H9 (cell line): Measurements from ENCODE around the gene PRR13. TPM values are rescaled to one million over a fixed set of nuclear protein-coding genes. Genes with fewer than 3 reads are reported as not detected.
"Not testable (repeated sequence)": the region's sequence is repeated elsewhere in the genome, so short reads cannot be mapped to it uniquely, and the experiment has no call there.

Experiments used
- DNase-seq: peaks from one replicate; pipeline ENCODE4 v3.0.0-alpha.2; 2017
- H2AFZ ChIP-seq: one replicate; pipeline ENCODE4 v1.6.1; 2013; ENCODE audit warnings: mild to moderate bottlenecking, low read length, control low read depth, moderate library complexity
- H2AK5ac ChIP-seq: 2 replicates; pipeline ENCODE4 v1.6.1; 2013; ENCODE audit warnings: low read length, control low read depth, mixed read lengths; ENCODE audit not compliant: insufficient read length
- H2BK120ac ChIP-seq: one replicate; pipeline ENCODE4 v1.6.1; 2013; ENCODE audit warnings: low read depth, mild to moderate bottlenecking, low read length, control low read depth, inconsistent platforms; ENCODE audit not compliant: poor library complexity, severe bottlenecking
- H2BK12ac ChIP-seq: 2 replicates; pipeline ENCODE4 v1.6.1; 2013; ENCODE audit warnings: low read length, control low read depth, mixed read lengths, low read depth; ENCODE audit not compliant: insufficient read length
- H2BK15ac ChIP-seq: 2 replicates; pipeline ENCODE4 v1.6.1; 2013; ENCODE audit warnings: low read depth, low read length, control low read depth
- H2BK20ac ChIP-seq: one replicate; pipeline ENCODE4 v1.6.1; 2013; ENCODE audit warnings: low read depth, mild to moderate bottlenecking, low read length, control low read depth, inconsistent platforms; ENCODE audit not compliant: poor library complexity, severe bottlenecking
- H2BK5ac ChIP-seq: 2 replicates; pipeline ENCODE4 v1.6.1; 2013; ENCODE audit warnings: low read length, control low read depth, mixed read lengths; ENCODE audit not compliant: insufficient read length
- H3K14ac ChIP-seq: 2 replicates; pipeline ENCODE4 v1.6.1; 2013; ENCODE audit warnings: low read length, control low read depth; ENCODE audit not compliant: insufficient read depth
- H3K18ac ChIP-seq: 2 replicates; pipeline ENCODE4 v1.6.1; 2013; ENCODE audit warnings: low read depth, mild to moderate bottlenecking, mixed read lengths, low read length, control low read depth; ENCODE audit not compliant: insufficient read length
- H3K23ac ChIP-seq: 2 replicates; pipeline ENCODE4 v1.6.1; 2013; ENCODE audit warnings: low read length, control low read depth, mixed read lengths, low read depth; ENCODE audit not compliant: insufficient read length
- H3K23me2 ChIP-seq: 2 replicates; pipeline ENCODE4 v1.6.1; 2013; ENCODE audit warnings: low read depth, mild to moderate bottlenecking, mixed read lengths, low read length, control low read depth; ENCODE audit not compliant: insufficient read length, poor library complexity, severe bottlenecking
- H3K27ac ChIP-seq: 2 replicates; pipeline ENCODE4 v1.5.1; 2013; ENCODE audit warnings: low read length, control low read depth, mixed read lengths, low read depth; ENCODE audit not compliant: insufficient read length
- H3K27me3 ChIP-seq: 2 replicates; pipeline ENCODE4 v1.6.1; 2013; ENCODE audit warnings: low read length, control low read depth, inconsistent platforms; ENCODE audit not compliant: insufficient read depth
- H3K4ac ChIP-seq: 2 replicates; pipeline ENCODE4 v1.6.1; 2013; ENCODE audit warnings: low read depth, mild to moderate bottlenecking, control low read depth, inconsistent platforms, low read length, moderate library complexity
- H3K4me1 ChIP-seq: 2 replicates; pipeline ENCODE4 v1.6.1; 2013; ENCODE audit warnings: low read length, control low read depth, inconsistent platforms; ENCODE audit not compliant: insufficient read depth
- H3K4me2 ChIP-seq: 2 replicates; pipeline ENCODE4 v1.6.1; 2013; ENCODE audit warnings: low read length, control low read depth, mixed read lengths; ENCODE audit not compliant: insufficient read length, insufficient read depth
- H3K56ac ChIP-seq: 2 replicates; pipeline ENCODE4 v1.6.1; 2013; ENCODE audit warnings: low read depth, mild to moderate bottlenecking, mixed read lengths, low read length, control low read depth; ENCODE audit not compliant: insufficient read length
- H3K79me1 ChIP-seq: 2 replicates; pipeline ENCODE4 v1.6.1; 2013; ENCODE audit warnings: low read depth, mild to moderate bottlenecking, moderate library complexity, low read length, control low read depth, inconsistent platforms; ENCODE audit not compliant: insufficient read depth, poor library complexity, severe bottlenecking
- H3K79me2 ChIP-seq: 2 replicates; pipeline ENCODE4 v1.6.1; 2013; ENCODE audit warnings: low read length, control low read depth, inconsistent platforms; ENCODE audit not compliant: insufficient read depth
- H3K9ac ChIP-seq: 2 replicates; pipeline ENCODE4 v1.6.1; 2013; ENCODE audit warnings: low read length, control low read depth, mixed read lengths; ENCODE audit not compliant: insufficient read length; ENCODE audit errors: extremely low read depth
- H3K9me3 ChIP-seq: one replicate; pipeline ENCODE4 v1.6.1; 2013; ENCODE audit warnings: low read depth, low read length, inconsistent platforms; ENCODE audit not compliant: control insufficient read depth
- H3T11ph ChIP-seq: one replicate; pipeline ENCODE4 v1.6.1; 2013; ENCODE audit warnings: mild to moderate bottlenecking, low read length, control low read depth, inconsistent platforms
- H4K20me1 ChIP-seq: one replicate; pipeline ENCODE4 v1.6.1; 2013; ENCODE audit not compliant: control insufficient read depth, insufficient read length, insufficient read depth
- H4K5ac ChIP-seq: 2 replicates; pipeline ENCODE4 v1.6.1; 2013; ENCODE audit warnings: low read depth, mild to moderate bottlenecking, mixed read lengths, low read length, control low read depth; ENCODE audit not compliant: insufficient read length
- H4K8ac ChIP-seq: replicated peaks from 2 replicates; pipeline ENCODE4 v1.6.1; 2013; ENCODE audit warnings: low read length, control low read depth, mixed read lengths, low read depth; ENCODE audit not compliant: insufficient read length
- H4K91ac ChIP-seq: 2 replicates; pipeline ENCODE4 v1.6.1; 2013; ENCODE audit warnings: low read depth, mild to moderate bottlenecking, moderate library complexity, mixed read lengths, low read length, control low read depth; ENCODE audit not compliant: insufficient read length
- H3K27ac Mint-ChIP-seq, 3 experiments: 2 replicates in 2 of 3; 3 replicates in 1 of 3; pipeline ENCODE4 v1.8.0; 2020 to 2021; ENCODE audit warnings: mixed read lengths in 3 of 3, mild to moderate bottlenecking in 1 of 3, moderate library complexity in 1 of 3
- H3K27me3 Mint-ChIP-seq: 2 replicates; pipeline ENCODE4 v1.8.0; 2021; ENCODE audit warnings: low read depth, mild to moderate bottlenecking, moderate library complexity, mixed read lengths
- H3K36me3 Mint-ChIP-seq, 3 experiments: 2 replicates in 2 of 3; 3 replicates in 1 of 3; pipeline ENCODE4 v1.8.0; 2020 to 2021; ENCODE audit warnings: low read depth in 3 of 3, mixed read lengths in 3 of 3; ENCODE audit not compliant: insufficient read depth in 1 of 3
- H3K4me1 Mint-ChIP-seq, 2 experiments: 2 replicates each; pipeline ENCODE4 v1.8.0; 2020; ENCODE audit warnings: mixed read lengths in 2 of 2
- H3K4me3 Mint-ChIP-seq, 2 experiments: 2 replicates in 1 of 2; 3 replicates in 1 of 2; pipeline ENCODE4 v1.8.0; 2020 to 2021; ENCODE audit warnings: mild to moderate bottlenecking in 2 of 2, mixed read lengths in 2 of 2, moderate library complexity in 1 of 2
- H3K9me3 Mint-ChIP-seq, 2 experiments: 2 replicates in 1 of 2; 3 replicates in 1 of 2; pipeline ENCODE4 v1.8.0; 2020; ENCODE audit warnings: mild to moderate bottlenecking in 2 of 2, mixed read lengths in 2 of 2, moderate library complexity in 1 of 2
- CTCF ChIP-seq: fragments of 200-600 bp; sonication (generic); conservative IDR thresholded peaks from 3 replicates; pipeline ENCODE4 v1.8.0; 2021; ENCODE audit warnings: antibody characterized with exemption, mild to moderate bottlenecking
- WGBS: extraction: QIAGEN DNeasy Blood & Tissue Kit; methylation state at CpG from one replicate; pipeline ENCODE4 v1.1.7; 2013; ENCODE audit warnings: missing lambda C conversion rate, low lambda C conversion rate, mixed read lengths; ENCODE audit not compliant: insufficient read length; ENCODE audit errors: extremely low coverage; 5-methylcytosine and 5-hydroxymethylcytosine counted together
- total RNA-seq: library from RNA; stranded (reverse); gene quantifications from 2 replicates; pipeline ENCODE4 v1.2.1, GENCODE V29; 2021

PRR13 gene
- total RNA-seq, 1 experiment from 2014 or later = 147 TPM

DNA sequence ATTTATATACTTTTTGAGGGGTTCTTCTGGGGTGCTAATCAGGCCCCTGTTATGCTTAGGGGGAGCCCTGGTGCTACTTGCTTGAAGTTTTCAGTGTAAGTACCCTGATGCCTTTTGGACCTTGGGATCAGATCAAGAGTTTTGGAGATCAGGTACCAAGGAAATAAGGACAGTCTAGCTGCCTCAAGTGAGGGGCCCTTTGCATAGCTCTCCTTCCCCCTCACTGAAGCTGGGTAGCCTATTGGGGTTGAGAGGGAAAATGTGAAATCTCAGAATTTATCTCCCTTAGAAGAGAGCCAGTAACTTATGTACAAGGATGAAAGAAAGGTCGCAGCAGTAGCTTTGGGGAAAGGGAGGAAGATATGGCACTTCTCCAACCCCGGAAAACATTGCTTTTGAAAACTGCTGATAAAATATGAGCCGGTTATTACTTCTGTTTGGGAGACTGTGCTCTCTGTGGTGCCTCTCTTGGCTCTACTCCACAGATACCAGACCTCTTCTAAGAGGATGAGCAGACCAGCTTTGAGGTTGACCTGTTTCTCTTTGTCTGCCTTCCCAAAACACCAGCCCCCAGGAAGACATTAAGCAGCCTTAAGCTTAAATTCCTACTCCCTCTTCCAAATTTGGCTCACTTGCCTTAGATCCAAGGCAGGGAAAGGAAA is 26.6 kb upstream of the PRR13 start:
- no peak overlapping the region for H3K4me2 ChIP-seq
- no peak overlapping the region for H2BK120ac ChIP-seq
- H2BK20ac ChIP-seq = no peak overlapping the region
- no peaks in the 10 kb centered on the region for H3K23me2 ChIP-seq
- no peaks in the 10 kb centered on the region for H3K9me3 ChIP-seq
- H3K14ac ChIP-seq = no peak overlapping the region
- peaks cover 20% of the 10 kb centered on the region in 2 experiments for H3K4me1 Mint-ChIP-seq
- no peak overlapping the region for H3K9ac ChIP-seq
- no peak overlapping the region for H3K18ac ChIP-seq
- no peaks in the 10 kb centered on the region; the same call in 1 of the 2 replicates for H3K4me1 ChIP-seq
- no peak overlapping the region for H2AK5ac ChIP-seq
- H3K9me3 Mint-ChIP-seq = no peaks in the 10 kb centered on the region
- H4K91ac ChIP-seq = no peak overlapping the region
- no peak for DNase-seq
- H2BK15ac ChIP-seq = no peak overlapping the region
- no peaks in the 10 kb centered on the region for H3K79me1 ChIP-seq
- no peak overlapping the region for H2BK5ac ChIP-seq
- peaks cover 9 to 30% (median 29%) of the 10 kb centered on the region in 3 experiments; a peak in 6 of 7 replicates for H3K36me3 Mint-ChIP-seq
- no peak overlapping the region for H4K8ac ChIP-seq
- no peaks in the 10 kb centered on the region for H3K27me3 ChIP-seq
- peaks cover 2% of the 10 kb centered on the region; the same call in 1 of the 2 replicates for H3K27me3 Mint-ChIP-seq
- no peaks in the 10 kb centered on the region for H4K20me1 ChIP-seq
- no peaks in the 10 kb centered on the region for H3K79me2 ChIP-seq
- no peak overlapping the region for H2BK12ac ChIP-seq
- H3K23ac ChIP-seq = no peak overlapping the region
- H3K4ac ChIP-seq = no peak overlapping the region
- H3K27ac ChIP-seq = no peak overlapping the region
- no peak overlapping the region for H3K4me3 Mint-ChIP-seq
- TF ChIP-seq CTCF = no peak
- H3T11ph ChIP-seq = no peak overlapping the region
- peak overlapping the region in 2 of 3 experiments; percentile 47 to 60; a peak in 4 of 7 replicates for H3K27ac Mint-ChIP-seq
- WGBS = no CpG with 5 or more reads among the region's 3 CpGs
- no peak overlapping the region for H4K5ac ChIP-seq
- H2AFZ ChIP-seq = no peak overlapping the region
- no peak overlapping the region for H3K56ac ChIP-seq

- not testable (repeated sequence) for H3K9me3 Mint-ChIP-seq, H3K79me2 ChIP-seq, H3K27me3 Mint-ChIP-seq, H4K5ac ChIP-seq, H2BK12ac ChIP-seq, H2BK15ac ChIP-seq, H3K79me1 ChIP-seq, H3K4ac ChIP-seq, H2AFZ ChIP-seq, H3K9ac ChIP-seq, H3K4me2 ChIP-seq, H4K20me1 ChIP-seq, H4K8ac ChIP-seq, H3K23ac ChIP-seq, H3K4me3 Mint-ChIP-seq, H2BK20ac ChIP-seq, H3K18ac ChIP-seq, H3K27ac ChIP-seq, DNase-seq, H4K91ac ChIP-seq, H3K56ac ChIP-seq, H2BK120ac ChIP-seq, H3K9me3 ChIP-seq, H2BK5ac ChIP-seq, H3K4me1 ChIP-seq, H2AK5ac ChIP-seq, H3K27me3 ChIP-seq, H3K14ac ChIP-seq, H3K23me2 ChIP-seq, H3T11ph ChIP-seq
- WGBS = no CpG with 5 or more reads among the region's 2 CpGs
- Mint-ChIP-seq H3K4me1 (peaks cover 23 to 24% of the 10 kb centered on the region in 2 experiments), H3K27ac (peak overlapping the region in 2 of 3 experiments; percentile 39 to 47; a peak in 4 of 7 replicates), H3K36me3 (peaks cover 4 to 22% (median 21%) of the 10 kb centered on the region in 3 experiments; a peak in 6 of 7 replicates)
Measured at GRCh38 chr12:53415752-53416389, 25.7 kb upstream of the PRR13 start.
